Measurements from ENCODE around the gene SARDH.

Gene SARDH

GRCh38 chr9:133682818-133683585 is 55.1 kb downstream of the SARDH start:
- Histone ChIP-seq H3K4me3 (ENCODE audit: low read length) (peak overlapping the region; percentile 57), H3K36me3 (ENCODE audit: control insufficient read depth, low read length) (no peaks in the 10 kb centered on the region), H3K79me2 (ENCODE audit: control insufficient read depth, low read length) (no peaks in the 10 kb centered on the region), H3K27me3 (ENCODE audit: control insufficient read depth, low read length) (no peaks in the 10 kb centered on the region), H3K9me2 (replicated peaks; ENCODE audit: control insufficient read depth, low read length) (no peaks in the 10 kb centered on the region), H4K20me1 (ENCODE audit: control insufficient read depth, insufficient read depth, low read depth, low read length) (no peaks in the 10 kb centered on the region), H3K27ac (ENCODE audit: low read depth, low read length) (peak overlapping the region; percentile 72), H3K9me3 (ENCODE audit: control insufficient read depth, insufficient read depth, low read length) (no peaks in the 10 kb centered on the region), H3K4me1 (ENCODE audit: control insufficient read depth, low read length) (peaks cover 34% of the 10 kb centered on the region), H3F3A (ENCODE audit: control insufficient read depth, insufficient read depth) (no peaks in the 10 kb centered on the region), H3K4me2 (ENCODE audit: low read length) (peak overlapping the region; percentile 71)
- TF ChIP-seq EZH2phosphoT487 (IDR thresholded peaks at IDR 0.05; ENCODE audit: borderline replicate concordance, low read length) (no peak), CTCF (IDR thresholded peaks at IDR 0.05; ENCODE audit: low read depth, low read length, poor library complexity, severe bottlenecking) (no peak)

GRCh38 chr9:133681658-133682306 is 56.4 kb downstream of the SARDH start:
- TF ChIP-seq CTCF (IDR thresholded peaks at IDR 0.05; ENCODE audit: low read depth, low read length, poor library complexity, severe bottlenecking) (no peak), EZH2phosphoT487 (IDR thresholded peaks at IDR 0.05; ENCODE audit: borderline replicate concordance, low read length) (no peak)
- Histone ChIP-seq H3K27ac (ENCODE audit: low read depth, low read length) (no peak overlapping the region), H3K4me3 (ENCODE audit: low read length) (no peak overlapping the region), H3F3A (ENCODE audit: control insufficient read depth, insufficient read depth) (no peaks in the 10 kb centered on the region), H3K4me1 (ENCODE audit: control insufficient read depth, low read length) (peaks cover 34% of the 10 kb centered on the region), H3K9me3 (ENCODE audit: control insufficient read depth, insufficient read depth, low read length) (no peaks in the 10 kb centered on the region), H4K20me1 (ENCODE audit: control insufficient read depth, insufficient read depth, low read depth, low read length) (no peaks in the 10 kb centered on the region), H3K4me2 (ENCODE audit: low read length) (no peak overlapping the region), H3K9me2 (replicated peaks; ENCODE audit: control insufficient read depth, low read length) (no peaks in the 10 kb centered on the region), H3K79me2 (ENCODE audit: control insufficient read depth, low read length) (no peaks in the 10 kb centered on the region), H3K27me3 (ENCODE audit: control insufficient read depth, low read length) (no peaks in the 10 kb centered on the region), H3K36me3 (ENCODE audit: control insufficient read depth, low read length) (no peaks in the 10 kb centered on the region)

- Histone ChIP-seq H3K36me3 (ENCODE audit: control insufficient read depth, low read length) (no peaks in the 10 kb centered on the region), H3K4me2 (ENCODE audit: low read length) (no peak overlapping the region), H3K79me2 (ENCODE audit: control insufficient read depth, low read length) (no peaks in the 10 kb centered on the region), H3K4me3 (ENCODE audit: low read length) (no peak overlapping the region), H3K9me2 (replicated peaks; ENCODE audit: control insufficient read depth, low read length) (no peaks in the 10 kb centered on the region), H3K27ac (ENCODE audit: low read depth, low read length) (no peak overlapping the region), H4K20me1 (ENCODE audit: control insufficient read depth, insufficient read depth, low read depth, low read length) (no peaks in the 10 kb centered on the region), H3K9me3 (ENCODE audit: control insufficient read depth, insufficient read depth, low read length) (no peaks in the 10 kb centered on the region), H3F3A (ENCODE audit: control insufficient read depth, insufficient read depth) (no peaks in the 10 kb centered on the region), H3K4me1 (ENCODE audit: control insufficient read depth, low read length) (peaks cover 34% of the 10 kb centered on the region), H3K27me3 (ENCODE audit: control insufficient read depth, low read length) (no peaks in the 10 kb centered on the region)
- TF ChIP-seq CTCF (IDR thresholded peaks at IDR 0.05; ENCODE audit: low read depth, low read length, poor library complexity, severe bottlenecking) (no peak), EZH2phosphoT487 (IDR thresholded peaks at IDR 0.05; ENCODE audit: borderline replicate concordance, low read length) (no peak)
These were observed 57.0 kb downstream of the SARDH start for GRCh38 chr9:133680976-133681657.
